Neuron (in vitro differentiated cells): ENCODE results near the gene RNF222.

Experiments
- H2AFZ ChIP-seq: one replicate; pipeline ENCODE4 v1.6.1; 2013; ENCODE audit warnings: low read depth, mild to moderate bottlenecking, inconsistent platforms, low read length, moderate library complexity
- H3K27me3 ChIP-seq: one replicate; pipeline ENCODE4 v1.6.1; 2013; ENCODE audit warnings: low read length; ENCODE audit not compliant: insufficient read depth
- H3K36me3 ChIP-seq: one replicate; pipeline ENCODE4 v1.6.1; 2013; ENCODE audit warnings: low read length; ENCODE audit not compliant: insufficient read depth
- H3K4me1 ChIP-seq: one replicate; pipeline ENCODE4 v1.6.1; 2013; ENCODE audit warnings: low read length; ENCODE audit not compliant: insufficient read depth
- H3K4me3 ChIP-seq: 2 replicates; pipeline ENCODE4 v1.5.1; 2013; ENCODE audit warnings: mild to moderate bottlenecking, low read length, moderate library complexity
- H3K9me3 ChIP-seq: one replicate; pipeline ENCODE4 v1.6.1; 2013; ENCODE audit warnings: low read length

The RNF222 gene

DNA sequence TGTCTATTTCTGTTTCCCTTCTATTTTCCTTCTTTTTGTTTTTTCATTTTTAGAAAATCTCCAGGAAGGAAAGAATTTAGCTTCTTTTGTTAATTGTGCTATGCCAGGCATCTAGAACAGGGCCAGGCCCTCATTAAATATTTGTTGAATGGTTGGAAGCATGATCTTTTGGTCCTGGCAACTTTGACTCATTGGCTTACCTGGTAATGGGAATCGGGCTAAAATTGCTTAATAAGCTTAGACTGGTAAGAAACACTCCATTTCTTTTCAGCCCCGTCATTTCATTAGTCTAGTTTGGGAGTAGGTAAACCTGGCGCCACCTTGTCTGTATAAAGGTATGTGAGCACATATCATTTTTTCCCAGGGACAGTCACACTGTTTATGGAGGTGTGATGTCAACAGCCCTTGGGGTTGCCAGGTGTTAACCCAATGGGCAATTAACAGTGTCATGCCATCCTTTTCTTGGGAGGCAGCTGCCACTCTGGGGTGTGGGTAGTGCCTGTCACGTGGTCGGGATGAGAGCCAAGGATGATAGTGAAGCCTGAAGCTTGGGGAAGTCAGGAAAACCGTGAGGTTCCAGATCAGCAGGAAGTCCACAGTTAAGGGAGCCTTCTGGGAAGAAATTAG is 28.6 kb upstream of the RNF222 start:
- no peaks in the 10 kb centered on the region for H3K36me3 ChIP-seq
- peaks cover 4% of the 10 kb centered on the region for H3K27me3 ChIP-seq
- no peak overlapping the region for H2AFZ ChIP-seq
- H3K4me1 ChIP-seq, result peaks cover 7% of the 10 kb centered on the region
- no peaks in the 10 kb centered on the region for H3K9me3 ChIP-seq
- H3K4me3 ChIP-seq, result no peak overlapping the region

DNA sequence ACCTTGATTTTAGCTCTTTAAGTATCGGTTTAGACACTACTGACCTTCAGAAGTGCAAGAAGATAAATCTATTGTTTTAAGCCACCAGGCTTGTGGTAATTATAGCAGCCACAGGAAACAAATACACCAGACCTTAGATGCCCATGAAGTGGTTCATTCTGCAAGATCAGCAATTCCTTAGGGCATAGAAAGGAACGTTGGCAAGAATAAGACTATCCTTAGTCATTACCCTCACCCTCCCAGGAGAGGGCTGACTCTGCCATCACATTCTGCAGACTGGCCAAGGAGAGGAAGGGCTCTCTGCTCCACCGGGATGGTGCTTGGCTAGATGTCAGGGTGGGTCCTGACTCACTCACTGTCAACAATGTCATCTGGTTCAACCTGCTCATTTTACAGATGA is 23.9 kb upstream of the RNF222 start:
- Histone ChIP-seq H3K9me3 (no peaks in the 10 kb centered on the region), H3K27me3 (peaks cover 5% of the 10 kb centered on the region)

DNA sequence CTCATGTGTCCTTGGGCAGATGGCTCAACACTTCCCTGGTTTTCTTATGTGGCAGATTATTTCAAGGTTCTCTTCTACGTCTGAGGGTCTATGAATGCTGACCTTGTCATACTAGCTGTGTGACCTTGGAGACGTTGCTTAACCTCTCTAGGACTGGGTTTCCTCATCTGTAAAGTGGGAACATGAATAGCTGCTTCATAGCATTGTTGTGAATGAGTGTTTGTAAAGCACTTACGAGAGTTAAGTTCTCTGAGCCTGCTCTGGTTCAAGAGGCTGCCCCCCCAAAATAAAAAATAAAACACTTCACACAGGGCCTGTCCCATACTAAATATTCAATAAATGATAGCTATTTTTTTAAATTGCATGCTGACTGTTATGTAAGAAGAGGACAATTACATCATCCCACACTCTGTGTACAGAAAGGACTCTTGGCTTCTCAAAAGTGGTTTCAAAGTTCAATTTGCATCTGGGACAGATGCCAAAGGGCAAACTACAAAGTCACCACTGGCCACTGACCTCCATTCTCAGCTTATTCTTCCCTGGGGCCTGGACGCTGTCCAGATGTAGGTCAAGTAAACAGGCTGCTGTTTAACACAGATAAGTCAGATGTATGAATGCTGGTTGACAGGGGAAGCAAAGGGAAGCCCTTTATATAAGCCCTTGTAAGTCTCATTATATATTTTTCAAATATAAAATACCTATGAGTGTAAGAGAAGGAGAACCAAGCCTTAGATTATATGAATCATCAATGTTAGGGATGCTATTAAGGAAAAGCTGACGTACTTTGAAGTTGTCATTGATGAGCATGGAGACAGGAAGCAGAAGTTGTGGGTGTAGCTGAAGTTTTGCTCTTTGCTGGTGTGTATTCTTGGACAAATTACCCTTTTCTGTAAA is 22.7 kb upstream of the RNF222 start:
- H3K4me3 ChIP-seq, result no peak overlapping the region
- no peaks in the 10 kb centered on the region for H3K36me3 ChIP-seq
- peaks cover 3% of the 10 kb centered on the region for H3K4me1 ChIP-seq
- peaks cover 5% of the 10 kb centered on the region for H3K27me3 ChIP-seq
- no peak overlapping the region for H2AFZ ChIP-seq
- no peaks in the 10 kb centered on the region for H3K9me3 ChIP-seq

More for the DNA sequence above, 23.9 kb upstream of the RNF222 start:
- Histone ChIP-seq H3K36me3 (no peaks in the 10 kb centered on the region), H2AFZ (no peak overlapping the region), H3K4me1 (peaks cover 7% of the 10 kb centered on the region), H3K4me3 (no peak overlapping the region)

DNA sequence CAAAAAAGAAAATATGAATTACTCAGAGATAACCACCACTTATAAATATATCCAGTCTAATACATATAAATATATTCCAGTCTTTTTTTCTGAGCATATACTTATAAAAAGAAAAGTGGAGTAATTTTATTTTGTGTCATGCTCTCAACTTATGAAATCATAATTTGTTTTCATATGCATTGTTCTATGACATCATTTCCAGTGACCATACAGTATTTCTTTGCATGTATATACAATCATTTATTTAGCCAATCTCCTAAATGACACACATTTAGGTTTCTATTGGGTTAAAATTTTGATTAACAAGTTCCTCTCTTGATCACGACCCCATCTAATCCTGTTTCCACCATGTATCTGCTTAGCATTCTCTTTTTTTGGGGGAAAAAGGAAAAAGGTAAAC is 21.7 kb upstream of the RNF222 start:
- Histone ChIP-seq H3K27me3 (peaks cover 5% of the 10 kb centered on the region), H3K36me3 (no peaks in the 10 kb centered on the region), H3K4me1 (no peaks in the 10 kb centered on the region), H3K4me3 (no peak overlapping the region), H3K9me3 (no peaks in the 10 kb centered on the region), H2AFZ (no peak overlapping the region)

DNA sequence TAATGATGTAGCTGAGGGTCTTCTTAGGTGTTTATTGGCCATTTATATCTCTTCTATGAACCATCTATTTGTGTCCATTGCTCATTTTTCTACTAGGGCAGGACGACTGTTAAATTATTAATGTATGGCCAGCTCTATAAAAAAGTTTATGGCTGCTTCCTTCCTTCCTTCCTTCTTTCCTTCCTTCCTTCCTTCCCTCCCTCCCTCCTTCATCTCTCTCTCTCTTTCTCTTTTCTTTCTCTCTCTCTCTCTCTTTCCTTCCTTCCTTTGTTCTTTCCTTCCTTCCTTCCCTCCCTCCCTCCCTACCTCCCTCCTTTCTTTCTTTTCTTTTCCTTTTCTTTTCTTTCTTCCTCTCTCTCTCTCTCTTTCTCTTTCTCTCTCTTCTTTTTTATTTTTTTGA is 20.8 kb upstream of the RNF222 start:
- no peak overlapping the region for H3K4me3 ChIP-seq
- no peaks in the 10 kb centered on the region for H3K36me3 ChIP-seq
- no peaks in the 10 kb centered on the region for H3K9me3 ChIP-seq
- no peak overlapping the region for H2AFZ ChIP-seq
- H3K4me1 ChIP-seq, result no peaks in the 10 kb centered on the region
- peaks cover 5% of the 10 kb centered on the region for H3K27me3 ChIP-seq

DNA sequence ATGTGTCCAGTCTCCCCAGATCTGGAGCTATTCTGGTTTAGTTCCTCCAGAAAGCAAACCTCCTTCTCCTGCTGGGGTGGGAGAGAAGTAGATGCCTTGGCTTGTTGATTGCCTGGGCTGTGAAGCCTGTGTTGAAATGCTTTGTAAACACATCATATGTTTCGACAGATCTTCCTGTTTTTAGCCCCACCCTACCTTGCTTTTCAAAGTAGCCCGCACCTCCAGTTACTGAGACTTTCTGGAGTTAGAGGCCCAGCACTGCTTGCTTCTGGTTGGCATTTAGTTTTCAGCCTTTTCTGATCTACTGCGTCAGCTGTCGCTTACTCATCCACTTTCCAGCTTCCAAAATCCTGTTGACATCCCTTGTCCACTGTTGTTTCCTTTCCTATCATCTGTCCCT is 20.2 kb upstream of the RNF222 start:
- Histone ChIP-seq H3K27me3 (peaks cover 7% of the 10 kb centered on the region), H3K4me1 (no peaks in the 10 kb centered on the region), H3K9me3 (no peaks in the 10 kb centered on the region), H3K4me3 (no peak overlapping the region), H2AFZ (no peak overlapping the region), H3K36me3 (no peaks in the 10 kb centered on the region)

DNA sequence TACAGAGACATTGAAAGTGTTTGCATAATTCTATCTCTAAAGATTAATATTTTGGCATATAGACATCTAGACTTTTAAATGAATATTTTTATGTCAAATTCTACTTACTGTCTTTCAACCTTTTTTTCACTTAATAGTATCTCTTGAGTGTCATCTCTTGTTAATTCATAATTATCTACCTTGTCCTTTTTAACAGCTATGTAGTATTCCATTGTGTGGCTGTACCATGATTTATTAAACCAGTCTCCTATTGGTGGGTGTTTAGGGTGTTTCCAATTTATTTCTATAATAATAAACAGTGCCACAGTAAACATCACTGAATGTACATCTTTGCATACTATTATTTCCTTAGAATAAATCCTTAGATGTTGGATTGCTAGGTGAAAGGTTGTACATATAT is 16.3 kb upstream of the RNF222 start:
- Histone ChIP-seq H3K9me3 (no peaks in the 10 kb centered on the region), H3K27me3 (peaks cover 8% of the 10 kb centered on the region), H3K36me3 (no peaks in the 10 kb centered on the region), H3K4me1 (no peaks in the 10 kb centered on the region), H2AFZ (no peak overlapping the region), H3K4me3 (no peak overlapping the region)

DNA sequence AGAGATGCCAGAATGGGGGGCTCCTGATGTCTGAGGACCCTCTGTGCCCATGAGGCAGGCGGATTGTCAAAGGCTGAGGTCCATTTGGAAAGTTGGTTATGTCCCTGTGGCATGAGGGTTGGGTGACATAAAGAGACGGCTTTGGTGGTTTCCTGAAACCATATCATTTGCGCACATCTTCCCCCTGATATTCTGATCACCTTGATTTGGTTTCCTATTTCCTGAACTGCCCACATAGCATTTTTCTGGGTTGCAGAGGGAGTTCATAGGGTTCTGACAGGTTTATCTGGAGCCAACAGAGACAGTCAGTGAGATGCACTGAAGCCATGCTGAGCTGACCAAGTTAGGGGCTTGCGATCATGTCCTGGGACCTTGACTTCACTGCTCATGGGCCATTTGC is 15.7 kb upstream of the RNF222 start:
- no peaks in the 10 kb centered on the region for H3K9me3 ChIP-seq
- H3K36me3 ChIP-seq, result no peaks in the 10 kb centered on the region
- peaks cover 8% of the 10 kb centered on the region for H3K27me3 ChIP-seq
- H3K4me1 ChIP-seq, result no peaks in the 10 kb centered on the region
- H3K4me3 ChIP-seq, result no peak overlapping the region
- H2AFZ ChIP-seq, result no peak overlapping the region

DNA sequence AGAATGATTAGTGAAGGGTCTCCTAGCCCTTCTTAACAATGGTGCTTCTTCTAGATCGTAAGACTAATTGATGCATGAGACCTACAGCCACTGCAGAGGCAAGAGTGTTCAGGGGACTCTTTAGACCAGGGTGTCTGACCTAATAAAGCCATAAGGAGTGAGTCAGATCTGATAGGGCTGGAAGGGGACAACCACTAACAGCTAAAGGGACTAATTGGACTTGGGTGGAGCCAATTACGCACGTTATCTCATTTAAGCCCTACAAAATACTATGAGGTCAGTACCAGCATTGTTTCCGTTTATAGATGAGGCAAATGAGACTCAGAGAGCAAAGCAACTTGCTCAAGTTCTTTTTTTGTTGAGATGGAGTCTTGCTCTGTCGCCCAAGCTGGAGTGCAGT is 14.5 kb upstream of the RNF222 start:
- Histone ChIP-seq H3K9me3 (no peaks in the 10 kb centered on the region), H3K4me3 (no peak overlapping the region), H3K36me3 (no peaks in the 10 kb centered on the region), H3K4me1 (no peaks in the 10 kb centered on the region), H3K27me3 (peaks cover 3% of the 10 kb centered on the region), H2AFZ (no peak overlapping the region)

DNA sequence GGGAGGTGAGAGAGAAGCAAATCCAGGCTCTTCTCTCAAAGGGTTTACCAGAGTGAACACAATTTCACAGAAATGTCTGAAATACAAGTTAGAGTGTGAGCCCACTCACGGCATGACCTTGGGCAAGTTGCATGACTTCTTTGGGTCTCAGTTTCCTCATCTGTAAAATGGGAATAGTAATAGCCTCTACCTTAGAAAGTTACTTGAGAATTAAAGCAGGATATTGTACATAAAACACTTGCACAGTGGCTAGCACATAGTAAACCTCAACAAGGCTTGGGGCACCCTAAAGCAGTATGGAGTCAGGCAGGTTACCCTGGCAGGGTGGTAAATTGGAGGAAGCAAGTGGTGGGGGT is 13.2 kb upstream of the RNF222 start:
- no peaks in the 10 kb centered on the region for H3K36me3 ChIP-seq
- H3K27me3 ChIP-seq, result peaks cover 3% of the 10 kb centered on the region
- H3K4me1 ChIP-seq, result no peaks in the 10 kb centered on the region
- no peak overlapping the region for H3K4me3 ChIP-seq
- H3K9me3 ChIP-seq, result no peaks in the 10 kb centered on the region
- no peak overlapping the region for H2AFZ ChIP-seq

DNA sequence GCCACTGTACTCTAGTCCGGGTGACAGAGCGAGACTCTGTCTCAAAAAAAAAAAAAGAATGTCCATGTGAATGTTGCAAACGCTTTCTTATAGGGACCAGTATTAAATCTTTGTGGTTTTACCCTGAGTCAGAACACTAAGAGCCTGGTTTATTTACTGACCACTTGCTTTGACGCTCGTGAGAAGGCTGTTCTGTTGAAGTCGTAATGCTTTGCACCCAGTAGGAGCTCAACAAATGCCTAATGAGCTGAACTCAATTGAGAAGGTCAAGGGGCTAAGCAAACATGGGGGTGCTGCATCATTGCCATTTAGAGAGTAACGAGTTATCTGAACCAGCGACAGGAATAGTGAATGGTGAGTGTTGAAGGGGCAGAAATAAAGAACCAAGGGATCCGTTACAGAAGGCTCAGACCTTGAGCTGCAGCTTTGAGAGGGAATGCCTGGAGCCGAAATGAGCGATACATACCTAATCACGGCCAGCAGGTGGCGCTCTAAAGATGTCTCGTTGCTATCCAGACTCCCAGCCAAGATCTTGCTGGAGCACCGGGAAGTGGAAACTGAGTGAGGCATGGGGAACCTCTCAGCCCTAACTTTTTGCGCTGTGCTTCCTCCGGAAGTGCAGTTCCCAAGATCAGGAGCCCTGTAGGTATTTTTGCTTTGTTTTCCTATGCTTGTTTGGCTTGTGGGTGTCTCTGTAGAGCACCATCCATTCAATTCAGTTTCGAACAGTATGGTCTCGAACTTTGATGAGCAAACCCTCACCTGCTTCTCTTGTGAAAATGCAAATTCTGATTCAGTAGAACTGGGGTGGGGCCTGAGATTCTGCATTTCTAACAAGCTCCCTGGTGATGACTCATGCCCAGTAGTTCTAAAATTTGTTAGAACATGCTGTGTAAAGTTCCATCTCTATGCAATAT is 12.6 kb upstream of the RNF222 start:
- Histone ChIP-seq H3K4me1 (no peaks in the 10 kb centered on the region), H3K36me3 (no peaks in the 10 kb centered on the region), H3K4me3 (no peak overlapping the region), H3K9me3 (no peaks in the 10 kb centered on the region), H2AFZ (no peak overlapping the region), H3K27me3 (peaks cover 3% of the 10 kb centered on the region)

DNA sequence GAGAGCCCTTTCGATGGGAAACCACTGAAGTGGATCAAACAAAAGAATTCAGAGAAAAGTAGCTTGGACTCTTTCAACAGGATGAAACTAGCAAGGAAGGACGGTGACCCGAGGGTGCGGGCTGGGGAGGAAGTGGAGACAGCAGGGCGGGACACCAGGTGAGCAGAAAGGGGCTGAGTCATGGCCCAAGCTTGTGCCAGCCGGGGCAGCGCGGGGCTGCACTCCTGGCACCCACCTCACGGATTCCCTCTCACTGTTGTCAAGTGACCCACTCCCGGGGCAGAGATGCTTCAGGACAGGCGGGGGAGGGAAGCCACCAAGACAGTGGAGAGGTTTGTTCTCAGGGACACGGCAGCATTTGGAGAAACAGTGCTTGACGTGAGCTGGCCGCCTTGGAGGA is 10.7 kb upstream of the RNF222 start:
- Histone ChIP-seq H3K36me3 (no peaks in the 10 kb centered on the region), H2AFZ (no peak overlapping the region), H3K4me3 (no peak overlapping the region), H3K9me3 (no peaks in the 10 kb centered on the region), H3K4me1 (no peaks in the 10 kb centered on the region), H3K27me3 (peaks cover 3% of the 10 kb centered on the region)

DNA sequence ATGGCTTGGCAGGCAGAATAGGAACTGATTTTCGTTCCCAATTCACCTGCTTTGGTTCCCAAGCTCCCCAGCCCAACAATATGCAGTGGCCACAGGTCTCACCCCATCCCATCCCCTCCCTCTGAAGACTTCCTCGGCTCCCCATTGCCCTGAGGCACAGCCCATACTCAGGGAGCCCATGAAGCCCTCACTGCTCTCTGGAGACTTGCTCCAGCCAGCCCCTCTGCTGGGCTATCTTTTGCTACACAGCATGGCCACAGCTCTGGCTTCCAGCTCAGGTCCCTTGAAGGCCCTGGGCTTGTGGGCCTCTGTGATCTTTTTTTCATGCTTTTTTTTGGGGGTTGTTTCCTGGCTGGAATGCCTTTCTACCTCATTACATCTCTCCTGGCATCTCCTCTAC is 8.5 kb upstream of the RNF222 start:
- no peaks in the 10 kb centered on the region for H3K4me1 ChIP-seq
- H3K9me3 ChIP-seq, result no peaks in the 10 kb centered on the region
- peaks cover 3% of the 10 kb centered on the region for H3K27me3 ChIP-seq
- H3K36me3 ChIP-seq, result no peaks in the 10 kb centered on the region
- H2AFZ ChIP-seq, result no peak overlapping the region
- H3K4me3 ChIP-seq, result no peak overlapping the region
